ENCODE results near the gene SIX2.

GRCh38 chr2:45006942-45007287, 2.3 kb downstream of the SIX2 start:
- TF ChIP-seq CTCF (IDR thresholded peaks at IDR 0.05) (no peak), POLR2A (IDR thresholded peaks at IDR 0.05) (no peak), POLR2AphosphoS5 (IDR thresholded peaks at IDR 0.05) (no peak)
